HepG2 (cell line): ENCODE measurements around the gene CEP44. TPM values are rescaled to one million over a fixed set of nuclear protein-coding genes. Genes with fewer than 3 reads are reported as not detected.
A peak's percentile ranks its signal among the peaks of the same experiment; 100 is the strongest.

Source experiments
- ATAC-seq: fragments of 200-7000 bp; cut with Tn5 transposase; 3 replicates; pipeline ENCODE4 v1.9.1; 2020; ENCODE audit warnings: mild to moderate bottlenecking, moderate library complexity
- BruUV-seq: library from RNA; stranded (reverse); fragments of 400-500 nt; replicated peaks from 2 replicates; lab custom pipeline; 2021; lab: Mats Ljungman, UMichigan
- CTCF ChIA-PET: fragments of 300-600 bp; formaldehyde crosslinking; extraction: SDS; loops from one replicate; lab custom pipeline; 2021; ENCODE audit warnings: low total read pairs, inconsistent platforms, low intra/inter-chr PET ratio; lab: Yijun Ruan, JAX
- POLR2A ChIA-PET: fragments of 350-600 bp; sonication (Branson Sonifier 250); formaldehyde crosslinking; loops from one replicate; lab custom pipeline; 2020; ENCODE audit warnings: antibody characterized with exemption, inconsistent platforms; lab: Yijun Ruan, JAX
- DNase-seq: peaks from one replicate; pipeline ENCODE4 v3.0.0-alpha.2; 2015; ENCODE audit warnings: low spot score
- FAIRE-seq: peaks from 3 replicates; lab custom pipeline; 2011; peaks lifted over from hg19 to GRCh38; lab: Jason Lieb, UNC
- H2AFZ ChIP-seq: one replicate; pipeline ENCODE4 v1.6.1; 2011; ENCODE audit warnings: low read length, inconsistent platforms
- H3K27ac ChIP-seq: fragments of 300-600 bp; 3 replicates; pipeline ENCODE4 v1.8.0; 2011; ENCODE audit warnings: mixed run types, mild to moderate bottlenecking, mixed read lengths, low read length, inconsistent platforms; ENCODE audit not compliant: insufficient read depth; ENCODE audit errors: extremely low read length
- H3K27me3 ChIP-seq, 2 experiments: fragments of 200-600 bp in 1 of 2; 2 replicates in 1 of 2; 3 replicates in 1 of 2; pipeline versions ENCODE4 v1.6.0 to v1.8.0; 2011; ENCODE audit warnings: low read length in 2 of 2, mild to moderate bottlenecking in 2 of 2, moderate library complexity in 2 of 2, inconsistent platforms in 1 of 2; ENCODE audit not compliant: insufficient read depth in 2 of 2, control insufficient read depth in 1 of 2
- H3K36me3 ChIP-seq, 2 experiments: fragments of 200-600 bp in 1 of 2; replicated peaks in 1 of 2; 2 replicates in 1 of 2; 3 replicates in 1 of 2; pipeline versions ENCODE4 v1.5.1 to v1.8.0; 2011; ENCODE audit warnings: low read length in 2 of 2, inconsistent platforms in 1 of 2; ENCODE audit not compliant: insufficient read depth in 2 of 2, control insufficient read depth in 1 of 2
- H3K4me1 ChIP-seq: 2 replicates; pipeline ENCODE4 v1.5.1; 2012; ENCODE audit warnings: low read length, inconsistent platforms; ENCODE audit not compliant: insufficient read depth
- H3K4me2 ChIP-seq: 2 replicates; pipeline ENCODE4 v1.6.0; 2011; ENCODE audit warnings: low read depth, low read length, inconsistent platforms
- H3K4me3 ChIP-seq, 3 experiments: fragments of 200-600 bp in 1 of 3; sonication (generic), shearing (Covaris generic) in 1 of 3; replicated peaks in 1 of 3; 2 replicates each; pipeline ENCODE4 v1.5.1; 2011 to 2016; ENCODE audit warnings: low read length in 3 of 3, inconsistent platforms in 2 of 3, low read depth in 2 of 3, mild to moderate bottlenecking in 2 of 3, control low read depth in 1 of 3, mixed read lengths in 1 of 3; ENCODE audit not compliant: insufficient read depth in 1 of 3
- H3K79me2 ChIP-seq: one replicate; pipeline ENCODE4 v1.6.1; 2011; ENCODE audit warnings: low read length, inconsistent platforms; ENCODE audit not compliant: insufficient read depth
- H3K9ac ChIP-seq: 2 replicates; pipeline ENCODE4 v1.6.0; 2011; ENCODE audit warnings: mild to moderate bottlenecking, low read depth, low read length, inconsistent platforms; ENCODE audit not compliant: insufficient read depth
- H3K9me3 ChIP-seq: 2 replicates; pipeline ENCODE4 v1.5.1; 2012; ENCODE audit warnings: mild to moderate bottlenecking, low read length
- H4K20me1 ChIP-seq: 2 replicates; pipeline ENCODE4 v1.6.0; 2011; ENCODE audit warnings: inconsistent platforms, mild to moderate bottlenecking, low read length, moderate library complexity; ENCODE audit not compliant: insufficient read depth
- CAMTA2 ChIP-seq: sonication (generic); formaldehyde crosslinking; IDR thresholded peaks from 2 replicates; pipeline ENCODE4 v1.4.0; 2020; ENCODE audit warnings: mild to moderate bottlenecking, missing genetic modification reagents, borderline replicate concordance
- CBX2 ChIP-seq, 2 experiments: fragments of 200-600 bp in 1 of 2; sonication (generic); formaldehyde crosslinking in 1 of 2; IDR thresholded peaks; 2 replicates each; pipeline versions ENCODE4 v1.7.0 to v1.8.1; 2018 to 2022; ENCODE audit warnings: low read depth in 2 of 2, low read length in 1 of 2, mild to moderate bottlenecking in 1 of 2, missing genetic modification reagents in 1 of 2
- GTF2F1 ChIP-seq: fragments of 150-350 bp; IDR thresholded peaks from 2 replicates; pipeline ENCODE4 v1.6.1; 2014; ENCODE audit warnings: low read length
- HDAC2 ChIP-seq: sonication (generic); formaldehyde crosslinking; IDR thresholded peaks from 2 replicates; pipeline ENCODE4 v1.4.0; 2020; ENCODE audit warnings: missing genetic modification reagents
- MXI1 ChIP-seq: IDR thresholded peaks from 3 replicates; pipeline ENCODE4 v1.6.1; 2012; ENCODE audit warnings: low read depth, low read length, inconsistent platforms, borderline replicate concordance
- SP1 ChIP-seq, 2 experiments: fragments of 450-650 bp in 1 of 2; sonication (generic) in 1 of 2; formaldehyde crosslinking in 1 of 2; IDR thresholded peaks; 2 replicates each; pipeline versions ENCODE4 v1.4.0 to v1.6.1; 2016 to 2020; ENCODE audit warnings: missing genetic modification reagents in 1 of 2
- TOPORS ChIP-seq: sonication (generic); formaldehyde crosslinking; IDR thresholded peaks from 2 replicates; pipeline ENCODE4 v1.8.0; 2023; ENCODE audit warnings: mild to moderate bottlenecking, missing genetic modification reagents
- WIZ ChIP-seq: sonication (generic); formaldehyde crosslinking; IDR thresholded peaks from 2 replicates; pipeline ENCODE4 v1.5.1; 2020; ENCODE audit warnings: mild to moderate bottlenecking, missing genetic modification reagents
- ZNF232 ChIP-seq: sonication (generic); formaldehyde crosslinking; IDR thresholded peaks from 2 replicates; pipeline ENCODE4 v1.4.0; 2020; ENCODE audit warnings: missing genetic modification reagents, borderline replicate concordance
- ZNF350 ChIP-seq: sonication (generic); formaldehyde crosslinking; IDR thresholded peaks from 2 replicates; pipeline ENCODE4 v1.4.0; 2020; ENCODE audit warnings: mild to moderate bottlenecking, low read depth, missing genetic modification reagents, borderline replicate concordance
- ZNF543 ChIP-seq: sonication (generic); formaldehyde crosslinking; IDR thresholded peaks from 2 replicates; pipeline ENCODE4 v1.4.0; 2020; ENCODE audit warnings: mild to moderate bottlenecking, missing genetic modification reagents
- ZNF607 ChIP-seq: sonication (generic); formaldehyde crosslinking; IDR thresholded peaks from 2 replicates; pipeline ENCODE4 v1.5.1; 2020; ENCODE audit warnings: missing genetic modification reagents, mild to moderate bottlenecking, borderline replicate concordance
- ZNF703 ChIP-seq: sonication (generic); formaldehyde crosslinking; IDR thresholded peaks from 2 replicates; pipeline ENCODE4 v1.5.1; 2020; ENCODE audit warnings: missing genetic modification reagents, mild to moderate bottlenecking, moderate library complexity, borderline replicate concordance
- ZNF781 ChIP-seq: sonication (generic); formaldehyde crosslinking; IDR thresholded peaks from 2 replicates; pipeline ENCODE4 v1.5.1; 2020; ENCODE audit warnings: borderline replicate concordance, mild to moderate bottlenecking, missing genetic modification reagents; ENCODE audit errors: not compliant biosample characterization
- ZNF782 ChIP-seq: sonication (generic); formaldehyde crosslinking; IDR thresholded peaks from 2 replicates; pipeline ENCODE4 v1.4.0; 2020; ENCODE audit warnings: missing genetic modification reagents, mild to moderate bottlenecking, borderline replicate concordance
- ZSCAN12 ChIP-seq: sonication (generic); formaldehyde crosslinking; IDR thresholded peaks from 2 replicates; pipeline ENCODE4 v1.9.0; 2021; ENCODE audit warnings: mild to moderate bottlenecking, missing genetic modification reagents
- WGBS: methylation state at CpG from one replicate; pipeline ENCODE4 v1.1.6; 2017; ENCODE audit warnings: low lambda C conversion rate; 5-methylcytosine and 5-hydroxymethylcytosine counted together
- in situ Hi-C: cut with HindIII; loops from 2 replicates; pipeline ENCODE4 v1.10.0; 2017; ENCODE audit warnings: low pct_unique_long_range_greater_than_20kb; ENCODE audit not compliant: extremely low pct_ligation_motif_present
- intact Hi-C: fragments of 100-400 bp; cut with micrococcal nuclease; formaldehyde crosslinking; loops from one replicate; pipeline ENCODE4 v1.10.0; 2022; ENCODE audit not compliant: unreplicated experiment
- polyA plus RNA-seq, 8 experiments: library from polyadenylated mRNA; depleted of rRNA in 3 of 8; stranded (reverse) in 7 of 8; unstranded in 1 of 8; fragments of >200 nt; fragmentation: Illumina TruSeq in 4 of 8; extraction: Trizol in 4 of 8; gene quantifications; 2 replicates each; pipeline versions ENCODE4 v1.2.1 to v1.2.3, GENCODE V29; 2011 to 2016; ENCODE audit warnings: low read depth in 4 of 8, missing spikeins in 1 of 8, mixed read lengths in 1 of 8; ENCODE audit not compliant: insufficient read depth in 1 of 8
- total RNA-seq, 5 experiments: library from RNA; depleted of rRNA; stranded (reverse); fragments of >200 nt; fragmentation: Illumina TruSeq; extraction: Trizol; gene quantifications; 2 replicates each; pipeline ENCODE4 v1.2.3, GENCODE V29; 2016; ENCODE audit warnings: low read depth in 1 of 5

Gene CEP44
- total and polyA plus RNA-seq, 2 of the 13 experiments (the other 11 are each of a cell fraction or from before 2014, with no cell fraction given), result 5.5 to 11.9 TPM

DNA sequence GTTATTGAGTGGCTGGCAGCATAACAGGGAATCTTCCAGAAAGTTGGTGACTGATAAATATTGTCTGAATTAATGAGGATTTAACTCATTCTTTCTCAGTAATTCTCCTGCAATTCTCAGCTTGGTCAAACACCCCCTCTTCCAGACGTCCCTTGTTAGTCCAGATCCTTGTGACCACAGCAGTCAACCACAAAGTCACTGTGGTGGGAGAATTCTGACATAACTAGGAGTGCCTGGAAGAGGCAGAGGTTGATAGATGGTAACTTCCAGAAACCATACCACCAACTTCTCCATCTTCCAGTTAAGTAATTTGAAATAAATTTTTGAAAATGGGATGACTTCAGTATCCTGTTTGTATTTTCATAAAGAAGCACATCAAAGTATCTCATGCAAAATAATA, 90.1 kb downstream of the CEP44 start:
- Histone ChIP-seq H3K27ac (no peak overlapping the region), H3K79me2 (no peaks in the 10 kb centered on the region), H3K9me3 (no peaks in the 10 kb centered on the region), H3K9ac (no peak overlapping the region), H3K4me2 (no peak overlapping the region), H3K36me3 (no peaks in the 10 kb centered on the region), H3K4me3 (no peak overlapping the region), H3K27me3 (no peaks in the 10 kb centered on the region), H4K20me1 (no peaks in the 10 kb centered on the region), H3K4me1 (no peaks in the 10 kb centered on the region; the same call in 1 of the 2 replicates), H2AFZ (no peak overlapping the region)
- intact Hi-C loops, result no loop called here
- ChIA-PET CTCF (no interaction called here), POLR2A (no interaction called here)
- in situ Hi-C loops, result no loop called here
- 0% methylated on average over 1 of the region's 1 CpG for WGBS
- ATAC-seq, result no peak
- BruUV-seq, result no TSS peak
- TF ChIP-seq ZNF703 (CRISPR knock-in tag) (no peak), ZSCAN12 (CRISPR knock-in tag) (no peak), CAMTA2 (CRISPR knock-in tag) (no peak)
- FAIRE-seq, result no peak
- no peak for DNase-seq

DNA sequence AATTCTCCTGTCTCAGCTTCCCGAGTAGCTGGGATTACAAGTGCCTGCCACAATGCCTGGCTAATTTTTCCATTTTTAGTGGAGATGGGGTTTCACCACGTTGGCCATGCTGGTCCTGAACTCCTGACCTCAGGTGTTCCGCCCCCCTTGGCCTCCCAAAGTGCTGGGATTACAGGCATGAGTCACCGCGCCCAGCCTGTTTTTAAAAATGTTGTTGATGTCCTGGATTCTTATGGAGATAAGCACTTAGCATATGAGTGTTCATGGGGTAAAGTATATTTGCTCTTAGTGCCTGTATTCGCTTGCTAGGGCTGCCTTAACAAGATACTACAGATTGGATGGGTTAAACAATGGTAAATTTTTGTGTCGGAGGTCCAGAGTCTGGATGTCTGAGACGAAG, 91.7 kb downstream of the CEP44 start:
- H3K27me3 ChIP-seq, result no peaks in the 10 kb centered on the region
- H3K9me3 ChIP-seq, result no peaks in the 10 kb centered on the region
- no peaks in the 10 kb centered on the region for H4K20me1 ChIP-seq
- H3K79me2 ChIP-seq, result no peaks in the 10 kb centered on the region
- intact Hi-C loops (no loop called here), in situ Hi-C loops (no loop called here)
- H3K4me3 ChIP-seq, result no peak overlapping the region
- no peak for ATAC-seq
- POLR2A ChIA-PET, result no interaction called here
- no peak overlapping the region for H3K27ac ChIP-seq
- CTCF ChIA-PET, result no interaction called here
- H3K4me1 ChIP-seq, result no peaks in the 10 kb centered on the region; the same call in 1 of the 2 replicates
- WGBS, result 20% methylated on average over 8 of the region's 8 CpGs
- no peak for FAIRE-seq
- no TSS peak for BruUV-seq
- H2AFZ ChIP-seq, result no peak overlapping the region
- no peaks in the 10 kb centered on the region for H3K36me3 ChIP-seq
- DNase-seq, result peak; percentile 7
- no peak for TF ChIP-seq WIZ
- no peak for TF ChIP-seq ZNF782
- no peak for TF ChIP-seq HDAC2 (CRISPR knock-in tag)
- TF ChIP-seq MXI1, result no peak
- no peak for TF ChIP-seq ZNF543 (CRISPR knock-in tag)
- no peak for TF ChIP-seq TOPORS
- TF ChIP-seq GTF2F1, result no peak
- no peak for TF ChIP-seq CBX2 (IDR thresholded peaks at IDR 0.05; ENCODE audit: low read depth, low read length)
- no peak for TF ChIP-seq CBX2 (CRISPR knock-in tag; IDR thresholded peaks at IDR 0.05; ENCODE audit: low read depth)
- TF ChIP-seq ZNF350 (CRISPR knock-in tag), result no peak
- TF ChIP-seq ZNF607 (CRISPR knock-in tag), result no peak
- no peak for TF ChIP-seq ZNF232 (CRISPR knock-in tag)
- no peak for TF ChIP-seq SP1 (IDR thresholded peaks at IDR 0.05)
- no peak for TF ChIP-seq SP1 (CRISPR knock-in tag; IDR thresholded peaks at IDR 0.05)
- no peak for TF ChIP-seq ZNF781
- no peak overlapping the region for H3K9ac ChIP-seq
- no peak overlapping the region for H3K4me2 ChIP-seq
